K562 (cell line): ENCODE data around the gene SDK1. TPM values are rescaled to one million over a fixed set of nuclear protein-coding genes. Genes with fewer than 3 reads are reported as not detected.
A peak's percentile ranks its signal among the peaks of the same experiment; 100 is the strongest.

ENCODE experiments used
- ATAC-seq: fragments of 200-7000 bp; cut with Tn5 transposase; 3 replicates; pipeline ENCODE4 v1.9.1; 2020; ENCODE audit warnings: moderate library complexity
- BruUV-seq: library from RNA; stranded (reverse); fragments of 400-500 nt; replicated peaks from 2 replicates; lab custom pipeline; 2021; lab: Mats Ljungman, UMichigan
- CTCF ChIA-PET: fragments of 300-600 bp; formaldehyde crosslinking; extraction: SDS; loops from one replicate; lab custom pipeline; 2021; ENCODE audit warnings: low intra/inter-chr PET ratio; lab: Yijun Ruan, JAX
- POLR2A ChIA-PET: fragments of 300-600, 350-650 bp; sonication (Branson Sonifier 250); formaldehyde crosslinking; extraction: SDS; loops from one replicate; lab custom pipeline; 2021; ENCODE audit warnings: antibody characterized with exemption, inconsistent platforms; lab: Yijun Ruan, JAX
- DNase-seq, 4 experiments: peaks; one replicate each; pipeline versions ENCODE4 v3.0.0 to v3.0.0-alpha.2; 2011 to 2018; ENCODE audit warnings: low spot score in 3 of 4, mixed read lengths in 3 of 4; ENCODE audit errors: extremely low read depth in 1 of 4
- FAIRE-seq: peaks from 2 replicates; lab custom pipeline; 2011; peaks lifted over from hg19 to GRCh38; lab: Jason Lieb, UNC
- H2AFZ ChIP-seq: 2 replicates; pipeline ENCODE4 v1.6.0; 2011; ENCODE audit warnings: low read depth, low read length, control low read depth, inconsistent platforms
- H3K27ac ChIP-seq: fragments of 200-600 bp; 3 replicates; pipeline ENCODE4 v1.8.0; 2011; ENCODE audit warnings: low read depth, mild to moderate bottlenecking, control low read depth, inconsistent platforms, low read length, moderate library complexity, mixed read lengths; ENCODE audit errors: extremely low read depth
- H3K27me3 ChIP-seq, 2 experiments: fragments of 300-600 bp in 1 of 2; 2 replicates in 1 of 2; 3 replicates in 1 of 2; pipeline versions ENCODE4 v1.6.0 to v1.8.0; 2011; ENCODE audit warnings: inconsistent platforms in 2 of 2, low read length in 2 of 2, mild to moderate bottlenecking in 1 of 2, mixed read lengths in 1 of 2, moderate library complexity in 1 of 2; ENCODE audit not compliant: control insufficient read depth in 2 of 2, insufficient read depth in 2 of 2
- H3K36me3 ChIP-seq: fragments of 300-600 bp; 3 replicates; pipeline ENCODE4 v1.8.0; 2011; ENCODE audit warnings: mild to moderate bottlenecking, low read length, inconsistent platforms; ENCODE audit not compliant: control insufficient read depth, insufficient read depth
- H3K4me1 ChIP-seq, 2 experiments: fragments of 200-600 bp in 1 of 2; replicated peaks in 1 of 2; 2 replicates in 1 of 2; 3 replicates in 1 of 2; pipeline versions ENCODE4 v1.5.1 to v1.8.0; 2011; ENCODE audit warnings: inconsistent platforms in 2 of 2, low read length in 2 of 2, mild to moderate bottlenecking in 1 of 2, mixed read lengths in 1 of 2, moderate library complexity in 1 of 2; ENCODE audit not compliant: control insufficient read depth in 2 of 2, insufficient read depth in 2 of 2
- H3K4me2 ChIP-seq: 2 replicates; pipeline ENCODE4 v1.6.1; 2011; ENCODE audit warnings: low read length, control low read depth, inconsistent platforms, mixed read lengths; ENCODE audit not compliant: insufficient read depth
- H3K4me3 ChIP-seq: fragments of 200-600 bp; sonication (generic), shearing (Covaris generic); 2 replicates; pipeline ENCODE4 v1.5.1; 2016; ENCODE audit warnings: control low read depth, inconsistent platforms
- H3K79me2 ChIP-seq: fragments of 200-600 bp; 3 replicates; pipeline ENCODE4 v1.8.0; 2011; ENCODE audit warnings: low read length, inconsistent platforms; ENCODE audit not compliant: control insufficient read depth, insufficient read depth
- H3K9ac ChIP-seq, 2 experiments: 2 replicates each; pipeline versions ENCODE4 v1.6.0 to v1.6.1; 2011; ENCODE audit warnings: low read depth in 2 of 2, low read length in 2 of 2, control low read depth in 1 of 2, inconsistent platforms in 1 of 2, mild to moderate bottlenecking in 1 of 2, mixed read lengths in 1 of 2; ENCODE audit not compliant: insufficient read depth in 1 of 2
- H3K9me1 ChIP-seq: one replicate; pipeline ENCODE4 v1.6.0; 2011; ENCODE audit warnings: inconsistent platforms, mild to moderate bottlenecking, low read length, moderate library complexity; ENCODE audit not compliant: control insufficient read depth, insufficient read depth
- H3K9me3 ChIP-seq: replicated peaks from 2 replicates; pipeline ENCODE4 v1.5.1; 2011; ENCODE audit warnings: low read depth, low read length, inconsistent platforms; ENCODE audit not compliant: control insufficient read depth, insufficient read depth
- H4K20me1 ChIP-seq: replicated peaks from 2 replicates; pipeline ENCODE4 v1.6.1; 2011; ENCODE audit warnings: low read length, inconsistent platforms, mixed read lengths; ENCODE audit not compliant: control insufficient read depth, insufficient read depth
- ARNT ChIP-seq, 2 experiments: fragments of 450-650 bp; IDR thresholded peaks; 2 replicates each; pipeline ENCODE4 v1.6.1; 2016; ENCODE audit warnings: mild to moderate bottlenecking in 1 of 2
- DPF2 ChIP-seq: fragments of 450-650 bp; IDR thresholded peaks from 2 replicates; pipeline ENCODE4 v1.6.1; 2016
- E4F1 ChIP-seq: fragments of 250-450 bp; sonication (Bioruptor Pico); IDR thresholded peaks from 2 replicates; pipeline ENCODE4 v1.5.0; 2021; ENCODE audit warnings: mild to moderate bottlenecking, borderline replicate concordance
- KDM4B ChIP-seq, 2 experiments: fragments of 450-650 bp in 1 of 2; sonication (generic) in 1 of 2; IDR thresholded peaks; 2 replicates each; pipeline ENCODE4 v1.6.1; 2016 to 2017; ENCODE audit warnings: borderline replicate concordance in 2 of 2, antibody characterized with exemption in 1 of 2, low read depth in 1 of 2, mild to moderate bottlenecking in 1 of 2
- MCM5 ChIP-seq: fragments of 450-650 bp; IDR thresholded peaks from 2 replicates; pipeline ENCODE4 v1.6.1; 2016; ENCODE audit warnings: low read depth
- MYBL2 ChIP-seq, 2 experiments: fragments of 450-650 bp in 1 of 2; sonication (generic) in 1 of 2; formaldehyde crosslinking in 1 of 2; IDR thresholded peaks; 2 replicates each; pipeline versions ENCODE4 v1.6.1 to v1.8.1; 2017 to 2022; ENCODE audit warnings: borderline replicate concordance in 1 of 2, inconsistent platforms in 1 of 2, low read depth in 1 of 2, mild to moderate bottlenecking in 1 of 2, missing genetic modification reagents in 1 of 2, moderate library complexity in 1 of 2
- PHF8 ChIP-seq: fragments of 200-600 bp; sonication (generic); IDR thresholded peaks from 2 replicates; pipeline ENCODE4 v1.6.1; 2012; ENCODE audit warnings: mixed run types, mild to moderate bottlenecking, inconsistent platforms, low read length, moderate library complexity, borderline replicate concordance
- PKNOX1 ChIP-seq: fragments of 450-650 bp; IDR thresholded peaks from 2 replicates; pipeline ENCODE4 v1.6.1; 2016
- PTTG1 ChIP-seq: fragments of 450-650 bp; IDR thresholded peaks from 2 replicates; pipeline ENCODE4 v1.6.1; 2016; ENCODE audit warnings: low read depth, mild to moderate bottlenecking, missing genetic modification characterization, missing compliant biosample characterization
- RBM15 ChIP-seq: fragments of 200-400 bp; formaldehyde crosslinking; IDR thresholded peaks from 2 replicates; pipeline ENCODE4 v1.6.1; 2018; ENCODE audit warnings: mild to moderate bottlenecking, low read length, moderate library complexity; ENCODE audit not compliant: insufficient read depth
- TBL1XR1 ChIP-seq, 2 experiments: IDR thresholded peaks; 2 replicates each; pipeline ENCODE4 v1.6.1; 2012; ENCODE audit warnings: improper control_type of control experiment in 2 of 2, low read length in 2 of 2, mild to moderate bottlenecking in 1 of 2
- ZNF280B ChIP-seq: fragments of 250-450 bp; sonication (Bioruptor Pico); IDR thresholded peaks from 2 replicates; pipeline ENCODE4 v1.5.1; 2021; ENCODE audit warnings: mild to moderate bottlenecking
- ZNF398 ChIP-seq: fragments of 250-450 bp; sonication (Bioruptor Pico); IDR thresholded peaks from 2 replicates; pipeline ENCODE4 v1.8.0; 2021; ENCODE audit warnings: moderate library complexity, mild to moderate bottlenecking, inconsistent platforms
- WGBS: fragments of 100-300 bp; shearing (Covaris generic); methylation state at CpG from one replicate; pipeline ENCODE4 v1.1.6; 2016; ENCODE audit warnings: low coverage, mixed read lengths; ENCODE audit not compliant: insufficient coverage; ENCODE audit errors: missing lambda C conversion rate; 5-methylcytosine and 5-hydroxymethylcytosine counted together
- in situ Hi-C: fragments of 300-500 bp; cut with MboI; formaldehyde crosslinking; loops from 4 replicates; pipeline ENCODE4 v1.15.0; 2018; ENCODE audit warnings: inconsistent platforms, mixed read lengths
- intact Hi-C: fragments of 100-400 bp; cut with micrococcal nuclease; formaldehyde crosslinking; loops from 2 replicates; pipeline ENCODE4 v1.14.2; 2022
- polyA plus RNA-seq, 8 experiments: library from polyadenylated mRNA; depleted of rRNA in 4 of 8; stranded (reverse) in 5 of 8; unstranded in 3 of 8; fragments of >200 nt; fragmentation: Nextera tagmentation in 2 of 8; fragmentation: Illumina TruSeq in 1 of 8; extraction: Ambion mirVana in 2 of 8; extraction: Trizol in 1 of 8; gene quantifications; 2 replicates each; pipeline versions ENCODE4 v1.2.1 to v1.2.3, GENCODE V29; 2011 to 2014; ENCODE audit warnings: inconsistent platforms in 1 of 8, missing spikeins in 1 of 8
- total RNA-seq, 7 experiments: library from RNA; depleted of rRNA in 6 of 7; stranded (reverse); fragments of >200 nt in 6 of 7; fragmentation: Illumina TruSeq in 2 of 7; extraction: Trizol in 2 of 7; gene quantifications; 2 replicates each; pipeline versions ENCODE4 v1.2.1 to v1.2.3, GENCODE V29; 2011 to 2021; ENCODE audit warnings: low replicate concordance in 1 of 7

Gene SDK1
- total and polyA plus RNA-seq, 9 of the 15 experiments (the other 6 are each of a cell fraction or from before 2014, with no cell fraction given): 0.16 TPM; not detected in 8

GRCh38 chr7:4210821-4211220, 909.8 kb downstream of the SDK1 start (continued):
- TF ChIP-seq ZNF280B (CRISPR knock-in tag): no peak
- no peak for TF ChIP-seq ARNT (IDR thresholded peaks at IDR 0.05)
- TF ChIP-seq MYBL2 (IDR thresholded peaks at IDR 0.05; ENCODE audit: low read depth): no peak
- no peak for TF ChIP-seq MYBL2 (CRISPR knock-in tag; IDR thresholded peaks at IDR 0.05; ENCODE audit: borderline replicate concordance)
- TF ChIP-seq ZNF398 (CRISPR knock-in tag): no peak
- TF ChIP-seq DPF2: no peak
- TF ChIP-seq RBM15: no peak
- no peak for TF ChIP-seq MCM5

- 2% methylated on average over 6 of the region's 11 CpGs for WGBS
- DNase-seq (no peak), FAIRE-seq (no peak), ATAC-seq (no peak)
- no peaks in the 10 kb centered on the region for H3K79me2 ChIP-seq
- H3K27me3 ChIP-seq: peaks cover 29 to 92% of the 10 kb centered on the region in 2 experiments; a peak in 4 of 5 replicates
- H3K9me3 ChIP-seq: no peaks in the 10 kb centered on the region
- no peak overlapping the region for H3K4me3 ChIP-seq
- no peak overlapping the region for H2AFZ ChIP-seq
- CTCF ChIA-PET: no interaction called here
- in situ Hi-C loops (no loop called here), intact Hi-C loops (no loop called here)
- BruUV-seq: no TSS peak
- no peaks in the 10 kb centered on the region for H3K36me3 ChIP-seq
- no peaks in the 10 kb centered on the region for H3K4me1 ChIP-seq
- no peak overlapping the region for H3K27ac ChIP-seq
- POLR2A ChIA-PET: interaction anchor here (2.1 kb wide), 1 partner anchor 23 kb away, joined by 7 read pairs; no protein-coding TSS in a partner anchor
- H3K4me2 ChIP-seq: no peak overlapping the region
- H3K9ac ChIP-seq: no peak overlapping the region
- no peaks in the 10 kb centered on the region; the same call in 1 of the 2 replicates for H4K20me1 ChIP-seq
- no peaks in the 10 kb centered on the region for H3K9me1 ChIP-seq
- peak; percentile 43; the same call in 1 of the 2 replicates for TF ChIP-seq PKNOX1
- no peak for TF ChIP-seq PTTG1 (tag)
- TF ChIP-seq KDM4B (IDR thresholded peaks at IDR 0.05; ENCODE audit: borderline replicate concordance in 2 of 2, low read depth in 1 of 2): no peak
- TF ChIP-seq E4F1 (CRISPR knock-in tag): no peak
- no peak for TF ChIP-seq PHF8
- no peak for TF ChIP-seq TBL1XR1 (IDR thresholded peaks at IDR 0.05; ENCODE audit: low read length in 2 of 2)
Measured at GRCh38 chr7:4211261-4211660, 910.2 kb downstream of the SDK1 start.
